ENCODE data around the gene TAF3.

The TAF3 gene

GRCh38 chr10:7956508-7956907 is 138.2 kb downstream of the TAF3 start:
- peak; percentile 47; the same call in 1 of the 3 replicates for ATAC-seq (ENCODE audit: insufficient read depth, low read depth)
- H3K36me3 ChIP-seq (ENCODE audit: insufficient read depth, low read length), result no peaks in the 10 kb centered on the region
- H3K27me3 ChIP-seq (ENCODE audit: insufficient read depth, low read length, poor library complexity), result no peaks in the 10 kb centered on the region
- H3K4me2 ChIP-seq (ENCODE audit: insufficient read depth, low read length), result no peak overlapping the region
- TF ChIP-seq CTCF (IDR thresholded peaks at IDR 0.05; ENCODE audit: borderline replicate concordance, extremely low read depth, low read length, poor library complexity, severe bottlenecking), result no peak
- no peak for TF ChIP-seq EZH2 (IDR thresholded peaks at IDR 0.05; ENCODE audit: borderline replicate concordance, low read depth, low read length, severe bottlenecking)
- peaks cover 26% of the 10 kb centered on the region for H3K4me1 ChIP-seq (ENCODE audit: insufficient read depth, low read length)
- no peak overlapping the region for H2AFZ ChIP-seq (ENCODE audit: low read depth, low read length)
- H3K4me3 ChIP-seq (ENCODE audit: low read depth in 1 of 2, low read length in 2 of 2), result no peak overlapping the region
- DNase-seq, result no peak
- H3K27ac ChIP-seq (ENCODE audit: low read length), result no peak overlapping the region
- peaks cover 5% of the 10 kb centered on the region; the same call in 1 of the 2 replicates for H3K79me2 ChIP-seq (ENCODE audit: insufficient read depth, low read length)
- H3K9me3 ChIP-seq (ENCODE audit: insufficient read depth, low read length, severe bottlenecking), result no peaks in the 10 kb centered on the region
- no peak overlapping the region for H3K9ac ChIP-seq (ENCODE audit: low read depth, low read length)
- H4K20me1 ChIP-seq (ENCODE audit: insufficient read depth, low read length), result peaks cover 2% of the 10 kb centered on the region; the same call in 1 of the 2 replicates

- H3K36me3 ChIP-seq (ENCODE audit: insufficient read depth, low read length), result no peaks in the 10 kb centered on the region
- DNase-seq (no peak), ATAC-seq (ENCODE audit: insufficient read depth, low read depth) (no peak)
- H4K20me1 ChIP-seq (ENCODE audit: insufficient read depth, low read length), result peaks cover 2% of the 10 kb centered on the region; the same call in 1 of the 2 replicates
- H3K9me3 ChIP-seq (ENCODE audit: insufficient read depth, low read length, severe bottlenecking), result no peaks in the 10 kb centered on the region
- no peak for TF ChIP-seq EZH2 (IDR thresholded peaks at IDR 0.05; ENCODE audit: borderline replicate concordance, low read depth, low read length, severe bottlenecking)
- H3K4me3 ChIP-seq (ENCODE audit: low read depth in 1 of 2, low read length in 2 of 2), result no peak overlapping the region
- H2AFZ ChIP-seq (ENCODE audit: low read depth, low read length), result no peak overlapping the region
- peaks cover 5% of the 10 kb centered on the region; the same call in 1 of the 2 replicates for H3K79me2 ChIP-seq (ENCODE audit: insufficient read depth, low read length)
- H3K4me2 ChIP-seq (ENCODE audit: insufficient read depth, low read length), result no peak overlapping the region
- H3K27ac ChIP-seq (ENCODE audit: low read length), result no peak overlapping the region
- H3K9ac ChIP-seq (ENCODE audit: low read depth, low read length), result no peak overlapping the region
- no peaks in the 10 kb centered on the region for H3K27me3 ChIP-seq (ENCODE audit: insufficient read depth, low read length, poor library complexity)
- peaks cover 26% of the 10 kb centered on the region for H3K4me1 ChIP-seq (ENCODE audit: insufficient read depth, low read length)
Measured at GRCh38 chr10:7957591-7957990, 139.3 kb downstream of the TAF3 start.

GRCh38 chr10:7958442-7958841 is 140.1 kb downstream of the TAF3 start:
- no peak for TF ChIP-seq CTCF (IDR thresholded peaks at IDR 0.05; ENCODE audit: borderline replicate concordance, extremely low read depth, low read length, poor library complexity, severe bottlenecking)
- no peak for TF ChIP-seq EZH2 (IDR thresholded peaks at IDR 0.05; ENCODE audit: borderline replicate concordance, low read depth, low read length, severe bottlenecking)
- H4K20me1 ChIP-seq (ENCODE audit: insufficient read depth, low read length), result peaks cover 2% of the 10 kb centered on the region; the same call in 1 of the 2 replicates
- no peaks in the 10 kb centered on the region for H3K27me3 ChIP-seq (ENCODE audit: insufficient read depth, low read length, poor library complexity)
- H3K4me2 ChIP-seq (ENCODE audit: insufficient read depth, low read length), result no peak overlapping the region
- no peaks in the 10 kb centered on the region for H3K9me3 ChIP-seq (ENCODE audit: insufficient read depth, low read length, severe bottlenecking)
- H3K4me3 ChIP-seq (ENCODE audit: low read depth in 1 of 2, low read length in 2 of 2), result no peak overlapping the region
- H3K4me1 ChIP-seq (ENCODE audit: insufficient read depth, low read length), result peaks cover 26% of the 10 kb centered on the region
- peak; percentile 90 for ATAC-seq (ENCODE audit: insufficient read depth, low read depth)
- DNase-seq, result peak; percentile 49
- H2AFZ ChIP-seq (ENCODE audit: low read depth, low read length), result no peak overlapping the region
- no peak overlapping the region for H3K9ac ChIP-seq (ENCODE audit: low read depth, low read length)
- H3K36me3 ChIP-seq (ENCODE audit: insufficient read depth, low read length), result no peaks in the 10 kb centered on the region
- H3K79me2 ChIP-seq (ENCODE audit: insufficient read depth, low read length), result peaks cover 5% of the 10 kb centered on the region; the same call in 1 of the 2 replicates
- no peak overlapping the region for H3K27ac ChIP-seq (ENCODE audit: low read length)

- no peaks in the 10 kb centered on the region for H3K27me3 ChIP-seq (ENCODE audit: insufficient read depth, low read length, poor library complexity)
- TF ChIP-seq CTCF (IDR thresholded peaks at IDR 0.05; ENCODE audit: borderline replicate concordance, extremely low read depth, low read length, poor library complexity, severe bottlenecking) (no peak), EZH2 (IDR thresholded peaks at IDR 0.05; ENCODE audit: borderline replicate concordance, low read depth, low read length, severe bottlenecking) (no peak)
- no peak overlapping the region for H2AFZ ChIP-seq (ENCODE audit: low read depth, low read length)
- no peak overlapping the region for H3K27ac ChIP-seq (ENCODE audit: low read length)
- DNase-seq (no peak), ATAC-seq (ENCODE audit: insufficient read depth, low read depth) (no peak)
- peaks cover 11% of the 10 kb centered on the region for H3K36me3 ChIP-seq (ENCODE audit: insufficient read depth, low read length)
- H3K79me2 ChIP-seq (ENCODE audit: insufficient read depth, low read length), result peaks cover 5% of the 10 kb centered on the region; the same call in 1 of the 2 replicates
- peaks cover 2% of the 10 kb centered on the region; the same call in 1 of the 2 replicates for H4K20me1 ChIP-seq (ENCODE audit: insufficient read depth, low read length)
- no peak overlapping the region for H3K4me2 ChIP-seq (ENCODE audit: insufficient read depth, low read length)
- H3K4me1 ChIP-seq (ENCODE audit: insufficient read depth, low read length), result peaks cover 26% of the 10 kb centered on the region
- no peaks in the 10 kb centered on the region for H3K9me3 ChIP-seq (ENCODE audit: insufficient read depth, low read length, severe bottlenecking)
- no peak overlapping the region for H3K9ac ChIP-seq (ENCODE audit: low read depth, low read length)
- H3K4me3 ChIP-seq (ENCODE audit: low read depth in 1 of 2, low read length in 2 of 2), result no peak overlapping the region
Measured at GRCh38 chr10:7960108-7960507, 141.8 kb downstream of the TAF3 start.

Data from DND-41 (cell line).